Astrocyte of the cerebellum (primary cell): ENCODE results near the gene PBRM1.

Experiments
- DNase-seq: peaks from one replicate; pipeline ENCODE4 v3.0.0-alpha.2; 2011; ENCODE audit warnings: low read depth
- H3K4me3 ChIP-seq: 2 replicates; pipeline ENCODE4 v1.5.1; 2011; ENCODE audit warnings: mild to moderate bottlenecking, low read depth, low read length, moderate library complexity
- in situ Hi-C: cut with HindIII; loops from 2 replicates; pipeline ENCODE4 v1.10.0; 2017; ENCODE audit warnings: low sequenced_read_pairs
- TF ChIP-seq, protein P1 (sequence below): IDR thresholded peaks from 2 replicates; pipeline ENCODE4 v1.5.1; 2012; ENCODE audit warnings: low read length, low read depth, moderate library complexity, mild to moderate bottlenecking; ENCODE audit errors: missing control alignments

Gene PBRM1

GRCh38 chr3:52625041-52625440 is 60.7 kb downstream of the PBRM1 start:
- TF ChIP-seq, protein P1, sequence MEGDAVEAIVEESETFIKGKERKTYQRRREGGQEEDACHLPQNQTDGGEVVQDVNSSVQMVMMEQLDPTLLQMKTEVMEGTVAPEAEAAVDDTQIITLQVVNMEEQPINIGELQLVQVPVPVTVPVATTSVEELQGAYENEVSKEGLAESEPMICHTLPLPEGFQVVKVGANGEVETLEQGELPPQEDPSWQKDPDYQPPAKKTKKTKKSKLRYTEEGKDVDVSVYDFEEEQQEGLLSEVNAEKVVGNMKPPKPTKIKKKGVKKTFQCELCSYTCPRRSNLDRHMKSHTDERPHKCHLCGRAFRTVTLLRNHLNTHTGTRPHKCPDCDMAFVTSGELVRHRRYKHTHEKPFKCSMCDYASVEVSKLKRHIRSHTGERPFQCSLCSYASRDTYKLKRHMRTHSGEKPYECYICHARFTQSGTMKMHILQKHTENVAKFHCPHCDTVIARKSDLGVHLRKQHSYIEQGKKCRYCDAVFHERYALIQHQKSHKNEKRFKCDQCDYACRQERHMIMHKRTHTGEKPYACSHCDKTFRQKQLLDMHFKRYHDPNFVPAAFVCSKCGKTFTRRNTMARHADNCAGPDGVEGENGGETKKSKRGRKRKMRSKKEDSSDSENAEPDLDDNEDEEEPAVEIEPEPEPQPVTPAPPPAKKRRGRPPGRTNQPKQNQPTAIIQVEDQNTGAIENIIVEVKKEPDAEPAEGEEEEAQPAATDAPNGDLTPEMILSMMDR: no peak
- H3K4me3 ChIP-seq: no peak overlapping the region
- in situ Hi-C loops: no loop called here
- DNase-seq: no peak

GRCh38 chr3:52623234-52623792 is 62.4 kb downstream of the PBRM1 start:
- TF ChIP-seq, protein P1: no peak
- H3K4me3 ChIP-seq: no peak overlapping the region
- in situ Hi-C loops: no loop called here
- no peak for DNase-seq

GRCh38 chr3:52620580-52620979 is 65.1 kb downstream of the PBRM1 start:
- TF ChIP-seq, protein P1: no peak
- no peak for DNase-seq
- no peak overlapping the region for H3K4me3 ChIP-seq
- in situ Hi-C loops: no loop called here

- H3K4me3 ChIP-seq: no peak overlapping the region
- no peak for DNase-seq
- in situ Hi-C loops: no loop called here
- TF ChIP-seq, protein P1: no peak
These were observed 70.5 kb downstream of the PBRM1 start for GRCh38 chr3:52615166-52615565.

- TF ChIP-seq, protein P1: no peak
- H3K4me3 ChIP-seq: no peak overlapping the region
- in situ Hi-C loops: no loop called here
- no peak for DNase-seq
These were observed 71.0 kb downstream of the PBRM1 start for GRCh38 chr3:52614689-52615088.

DNA sequence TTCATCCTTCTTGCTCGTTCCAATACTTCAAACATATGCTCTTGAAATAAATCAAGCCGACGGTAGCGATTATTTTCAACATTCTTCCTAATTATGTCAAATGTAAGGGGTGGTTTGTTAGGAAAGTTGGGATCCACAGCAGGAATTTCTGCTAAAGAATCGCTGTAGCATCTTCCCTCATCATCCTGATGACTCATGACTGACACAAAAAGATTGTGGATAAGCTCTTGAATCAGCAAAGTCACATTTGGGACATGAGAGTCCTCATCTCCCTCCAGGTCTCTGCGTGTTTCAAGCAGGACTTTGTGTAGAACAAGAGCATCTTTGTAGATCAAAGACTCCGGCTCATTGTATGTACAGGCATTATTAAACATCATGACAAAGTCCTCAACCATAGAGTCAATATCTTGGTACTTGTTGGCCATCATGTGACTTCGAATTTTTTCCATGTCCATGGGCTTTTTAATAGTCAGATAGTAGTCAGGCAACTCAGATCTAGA is 76.3 kb downstream of the PBRM1 start:
- in situ Hi-C loops: no loop called here
- TF ChIP-seq, protein P1: no peak

More for the DNA sequence above, 76.3 kb downstream of the PBRM1 start:
- DNase-seq: no peak
- no peak overlapping the region for H3K4me3 ChIP-seq
